Measurements from ENCODE around the gene TNNI3.
"Not testable (repeated sequence)": the region's sequence is repeated elsewhere in the genome, so short reads cannot be mapped to it uniquely, and the experiment has no call there.

TNNI3 gene

DNA sequence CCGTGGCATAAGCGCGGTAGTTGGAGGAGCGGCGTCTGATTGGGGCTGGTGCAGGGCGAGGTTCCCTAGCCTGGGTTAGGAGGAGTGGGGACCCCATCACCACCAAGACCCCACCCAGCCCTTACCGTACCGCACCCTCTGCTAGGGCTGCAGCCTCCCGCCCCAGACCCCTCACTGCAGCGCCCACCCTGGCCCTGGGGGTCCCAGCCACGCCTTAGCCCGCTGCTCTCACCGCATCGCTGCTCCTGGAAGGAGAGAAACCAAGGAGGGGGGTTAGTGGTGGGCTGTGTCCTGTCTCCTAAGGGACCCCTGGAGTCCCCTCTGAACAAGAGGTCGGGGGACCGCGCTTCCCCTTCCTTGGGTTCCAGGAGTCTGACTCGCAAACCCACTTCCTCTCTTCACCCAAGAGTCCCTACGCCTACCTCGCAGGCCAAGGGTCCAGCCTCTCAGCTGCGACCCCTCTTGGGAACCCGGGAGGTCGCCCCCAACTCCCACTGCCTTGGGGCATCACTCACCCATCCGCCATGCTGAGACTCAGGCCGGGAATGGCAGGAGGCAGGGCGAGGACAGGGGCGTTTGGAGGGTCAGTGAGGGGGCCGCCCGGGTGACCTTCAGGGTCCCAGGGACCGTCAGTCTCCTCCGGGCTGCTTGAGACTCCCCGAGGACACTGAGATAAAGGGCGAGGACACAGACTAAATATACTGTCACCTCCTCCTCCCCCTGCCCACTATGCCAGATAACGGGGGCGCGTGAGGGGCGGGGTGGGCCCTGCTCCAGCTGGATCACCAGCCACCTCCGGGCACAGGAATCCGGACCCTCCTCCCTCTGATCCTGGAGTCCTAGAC is at the start of gene TNNI3:
Gene TNNI3 (minus strand): TSS at position 669 of the 845 bp plus-strand sequence. CDS start 143 bp downstream, at position 526.
- FAIRE-seq = no peak

DNA sequence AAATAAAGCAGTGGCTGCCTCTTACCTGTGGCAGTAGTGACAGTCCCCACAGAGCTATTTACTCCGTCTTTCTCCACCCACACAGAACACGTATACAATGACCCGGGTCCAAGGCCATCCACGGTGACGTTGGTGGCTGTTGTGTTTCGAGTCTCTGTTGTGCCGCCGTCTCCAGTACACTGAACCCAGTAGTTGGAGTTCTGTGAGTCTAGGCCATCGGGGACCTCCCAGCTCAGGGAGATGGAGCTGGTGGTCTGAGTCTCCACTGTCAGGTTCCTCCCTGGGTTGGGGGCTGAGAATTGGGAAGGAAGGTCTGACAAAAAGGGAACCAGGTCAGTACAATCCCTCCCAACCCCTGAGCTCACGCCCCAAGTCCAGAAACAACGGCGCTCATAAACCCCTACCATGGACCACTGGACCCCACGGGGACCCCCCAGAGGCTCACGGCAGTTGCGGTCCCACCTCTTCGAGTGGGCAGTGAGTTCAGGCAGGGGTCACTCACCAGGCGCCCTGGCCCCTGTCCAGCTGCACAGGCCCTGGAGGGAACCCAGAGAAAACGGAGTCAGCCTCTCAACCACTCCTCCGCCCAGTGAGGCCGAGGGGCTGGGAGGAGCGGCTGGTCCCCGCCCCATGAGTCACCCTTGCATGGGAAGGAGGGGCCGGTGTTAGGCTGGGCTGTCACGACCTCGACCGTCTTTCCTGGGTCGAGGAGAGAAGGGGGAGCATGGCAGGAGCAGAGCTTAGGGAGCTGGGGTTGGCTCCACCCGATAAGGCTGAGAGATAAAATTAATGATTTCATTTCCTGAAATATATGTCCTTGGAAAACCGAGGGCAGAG is 49.4 kb upstream of the TNNI3 start:
- no peak for FAIRE-seq

DNA sequence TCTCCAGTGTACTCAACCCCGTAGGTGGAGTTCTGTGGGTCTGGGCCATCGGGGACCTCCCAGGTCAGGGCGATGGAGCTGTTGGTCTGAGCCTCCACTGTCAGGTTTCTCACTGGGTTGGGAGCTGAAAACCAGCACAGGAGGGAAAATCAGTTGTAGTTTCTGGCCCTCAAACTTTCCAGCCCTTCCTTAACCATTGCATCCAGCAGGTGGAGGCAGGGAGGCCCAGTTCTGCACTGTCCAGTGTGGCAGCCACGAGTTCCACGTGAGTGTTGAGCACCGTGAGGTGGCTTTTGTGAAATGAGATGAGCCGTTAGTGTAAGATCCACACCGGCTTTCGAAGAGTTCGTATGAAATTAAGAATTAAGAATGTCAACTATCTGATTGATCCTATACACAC is 44.7 kb upstream of the TNNI3 start:
- FAIRE-seq = not testable (repeated sequence)

DNA sequence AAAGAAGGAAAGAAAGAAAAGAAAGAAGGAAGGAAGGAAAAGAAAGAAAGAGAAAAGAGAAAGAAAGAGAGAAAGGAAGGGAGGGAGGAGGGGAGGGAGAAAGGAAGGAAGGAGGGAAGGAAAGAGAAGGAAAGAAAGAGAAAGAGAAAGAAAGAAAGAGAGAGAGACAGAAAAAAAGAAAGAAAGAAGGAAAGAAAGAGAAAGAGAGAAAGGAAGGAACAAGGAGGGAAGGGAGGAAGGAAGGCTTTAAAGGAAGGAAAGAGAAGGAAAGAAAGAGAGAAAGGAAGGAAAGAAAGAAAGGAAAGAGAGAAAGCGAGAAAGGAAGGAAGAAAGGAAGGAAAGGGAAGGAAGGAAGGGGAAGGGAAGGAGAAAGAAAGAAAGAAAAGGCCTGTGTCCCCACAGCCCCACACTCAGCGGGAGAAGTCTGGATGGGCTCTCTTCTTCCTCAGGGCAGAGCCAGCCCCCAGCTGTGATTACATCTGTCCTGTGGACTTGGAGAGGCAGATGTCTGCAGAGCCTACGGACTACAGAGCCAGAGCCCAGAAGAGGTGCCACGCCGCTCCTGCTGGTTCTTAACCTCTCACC is 42.2 kb upstream of the TNNI3 start:
- no peak for FAIRE-seq

DNA sequence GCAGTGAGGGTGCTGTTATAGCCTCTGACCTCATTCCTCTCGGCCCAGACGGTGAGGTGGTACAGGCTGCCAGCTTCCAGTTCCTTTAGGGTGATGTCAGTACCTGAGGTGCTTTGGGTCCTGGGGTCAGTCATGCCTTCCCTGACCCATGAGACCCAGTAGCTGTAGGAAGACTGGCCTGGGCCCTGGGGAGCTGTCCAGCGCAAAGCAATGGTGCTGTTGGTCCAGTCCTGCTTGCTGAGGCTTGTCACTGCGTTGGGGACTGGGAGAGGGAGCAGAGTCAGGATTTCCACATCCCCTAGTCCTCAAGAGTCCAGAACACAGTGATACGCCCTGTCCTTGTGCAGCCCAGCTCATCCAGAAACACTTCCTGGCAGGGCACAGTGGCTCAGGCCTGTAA is 41.1 kb upstream of the TNNI3 start:
- no peak for FAIRE-seq

DNA sequence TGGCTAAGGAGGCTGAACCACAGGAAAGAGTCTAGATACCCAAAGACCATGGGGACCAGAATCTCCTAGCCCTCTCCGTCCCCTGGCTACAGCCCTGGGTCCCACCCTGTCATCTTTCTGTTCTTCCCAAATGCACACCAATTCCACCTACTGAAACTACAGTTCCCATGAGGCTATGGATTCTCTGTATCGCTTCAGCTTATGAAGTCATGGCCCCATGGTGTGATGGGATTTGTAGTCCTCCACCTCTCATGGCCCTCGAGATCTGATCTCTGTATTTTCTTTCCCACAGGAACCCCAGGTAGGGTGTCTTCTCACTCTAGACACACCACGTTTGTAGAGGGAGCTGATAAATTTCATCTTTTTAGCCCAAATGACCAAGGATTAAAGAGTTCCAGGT is 40.0 kb upstream of the TNNI3 start:
- FAIRE-seq = no peak

DNA sequence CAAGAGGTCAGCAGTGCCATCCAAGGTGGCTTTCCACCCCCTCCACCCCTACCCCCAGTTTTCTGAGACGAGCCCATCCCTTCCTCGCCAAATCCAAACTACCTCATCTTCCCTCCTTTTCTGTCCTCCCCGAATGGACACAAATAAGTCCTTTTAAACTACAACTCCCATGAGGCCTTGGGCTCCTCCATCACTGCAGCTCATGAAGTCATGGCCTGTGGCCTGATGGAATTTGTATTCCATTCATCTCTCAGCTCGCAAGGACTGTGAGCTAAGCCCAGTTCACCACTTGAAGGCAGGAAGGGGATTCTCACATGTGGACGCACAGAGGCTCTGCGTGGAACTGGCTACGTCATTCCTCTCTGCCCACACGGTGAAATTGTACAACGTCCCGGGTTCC is 39.3 kb upstream of the TNNI3 start:
- FAIRE-seq = no peak

DNA sequence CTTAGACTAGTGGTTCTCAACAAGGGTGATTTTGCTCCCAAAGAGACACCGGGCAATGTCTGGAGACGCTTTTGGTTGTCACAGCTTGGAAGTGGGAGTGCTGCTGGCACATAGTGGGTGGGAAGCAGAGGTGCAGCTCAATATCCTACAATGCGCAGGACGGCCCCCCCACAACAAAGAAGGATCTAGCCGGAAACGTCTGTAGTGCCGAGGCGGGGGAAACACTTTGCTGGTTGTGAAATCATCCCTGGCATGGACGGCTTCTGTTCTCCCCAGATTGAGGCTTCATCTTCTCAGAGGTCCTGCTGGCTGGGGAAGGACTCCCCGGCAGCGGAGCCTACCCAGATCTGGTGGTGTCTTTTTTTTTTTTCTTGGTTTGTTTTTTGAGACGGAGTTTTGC is 35.9 kb upstream of the TNNI3 start:
- no peak for FAIRE-seq

DNA sequence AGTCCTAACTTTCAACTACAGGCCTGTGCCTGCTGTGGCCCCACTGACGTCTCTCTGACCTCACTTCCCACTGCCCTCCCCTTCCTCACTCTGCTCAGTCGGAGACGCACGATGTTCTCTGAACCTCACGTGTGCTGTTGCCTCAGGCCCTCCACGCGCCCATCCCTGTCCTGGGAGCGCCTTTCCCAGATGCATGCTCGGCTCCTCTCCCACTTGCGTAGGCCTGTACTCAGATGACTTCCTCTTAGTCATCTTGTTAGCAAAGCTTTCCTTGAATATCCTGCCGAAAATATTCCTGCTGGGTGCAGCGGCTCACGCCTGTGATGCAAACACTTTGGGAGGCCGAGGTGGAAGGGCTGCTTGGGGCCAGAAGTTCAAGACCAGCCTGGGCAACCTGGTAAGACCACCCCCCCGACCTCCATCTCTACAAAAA is 31.9 kb upstream of the TNNI3 start:
- FAIRE-seq = no peak

DNA sequence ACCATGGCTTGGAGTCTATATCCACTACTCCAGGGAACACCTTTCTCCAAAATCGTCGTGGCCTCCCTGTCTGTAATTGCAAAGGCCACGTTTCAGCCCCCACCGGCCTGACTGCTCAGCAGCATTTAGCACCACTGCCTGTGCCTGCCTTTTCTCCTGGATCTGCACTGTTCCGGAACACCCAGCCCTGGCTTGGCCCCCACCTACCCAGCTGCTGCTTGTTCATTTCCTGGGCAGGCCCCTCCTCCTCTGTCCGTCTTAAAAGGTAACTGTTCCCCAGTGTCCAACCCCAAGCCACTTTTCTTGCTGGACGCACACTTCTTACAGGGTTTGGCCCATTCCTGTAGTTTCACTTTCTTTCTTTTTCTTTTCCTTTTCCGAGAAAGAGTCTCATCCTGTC is 31.1 kb upstream of the TNNI3 start:
- FAIRE-seq = no peak

DNA sequence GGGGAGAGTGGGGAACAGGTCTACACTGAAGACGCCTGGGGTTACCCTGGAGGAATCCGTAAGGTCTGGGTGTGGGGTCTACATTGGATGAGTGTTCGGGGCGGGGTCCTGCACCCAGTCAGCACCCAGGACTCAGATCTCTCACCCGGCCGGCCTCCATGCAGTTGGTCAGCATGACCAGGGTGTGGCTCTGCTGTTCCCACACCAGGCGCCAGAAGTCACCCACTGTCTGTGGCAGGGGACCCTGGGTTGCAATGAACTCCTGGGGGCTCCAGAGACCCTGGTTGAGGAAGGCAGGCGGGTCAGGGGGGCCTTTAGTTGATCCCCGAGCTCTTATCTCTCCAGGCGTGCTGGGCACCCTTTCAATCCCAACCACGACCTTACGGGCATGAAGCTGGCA is 28.5 kb upstream of the TNNI3 start:
- no peak for FAIRE-seq

DNA sequence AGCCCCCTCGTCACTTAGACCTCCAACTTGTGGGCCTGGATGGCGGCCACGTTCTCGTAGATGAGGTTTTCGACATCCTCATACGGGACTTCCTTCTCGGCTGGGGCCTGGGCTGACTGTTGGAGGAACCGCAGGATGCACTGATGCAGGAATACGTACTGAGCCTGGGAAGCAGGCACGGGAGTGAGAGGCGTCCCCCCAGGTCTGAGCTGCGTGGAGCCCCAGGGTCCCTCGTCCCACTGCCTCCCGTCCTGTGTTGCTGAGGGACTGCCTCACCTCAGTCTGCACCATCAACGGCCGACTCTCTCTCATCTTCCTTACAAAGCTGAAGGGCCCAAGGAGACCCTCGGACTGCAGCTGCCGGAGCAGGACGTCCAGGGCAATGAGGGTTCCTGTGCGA is 24.2 kb upstream of the TNNI3 start:
- FAIRE-seq = no peak

DNA sequence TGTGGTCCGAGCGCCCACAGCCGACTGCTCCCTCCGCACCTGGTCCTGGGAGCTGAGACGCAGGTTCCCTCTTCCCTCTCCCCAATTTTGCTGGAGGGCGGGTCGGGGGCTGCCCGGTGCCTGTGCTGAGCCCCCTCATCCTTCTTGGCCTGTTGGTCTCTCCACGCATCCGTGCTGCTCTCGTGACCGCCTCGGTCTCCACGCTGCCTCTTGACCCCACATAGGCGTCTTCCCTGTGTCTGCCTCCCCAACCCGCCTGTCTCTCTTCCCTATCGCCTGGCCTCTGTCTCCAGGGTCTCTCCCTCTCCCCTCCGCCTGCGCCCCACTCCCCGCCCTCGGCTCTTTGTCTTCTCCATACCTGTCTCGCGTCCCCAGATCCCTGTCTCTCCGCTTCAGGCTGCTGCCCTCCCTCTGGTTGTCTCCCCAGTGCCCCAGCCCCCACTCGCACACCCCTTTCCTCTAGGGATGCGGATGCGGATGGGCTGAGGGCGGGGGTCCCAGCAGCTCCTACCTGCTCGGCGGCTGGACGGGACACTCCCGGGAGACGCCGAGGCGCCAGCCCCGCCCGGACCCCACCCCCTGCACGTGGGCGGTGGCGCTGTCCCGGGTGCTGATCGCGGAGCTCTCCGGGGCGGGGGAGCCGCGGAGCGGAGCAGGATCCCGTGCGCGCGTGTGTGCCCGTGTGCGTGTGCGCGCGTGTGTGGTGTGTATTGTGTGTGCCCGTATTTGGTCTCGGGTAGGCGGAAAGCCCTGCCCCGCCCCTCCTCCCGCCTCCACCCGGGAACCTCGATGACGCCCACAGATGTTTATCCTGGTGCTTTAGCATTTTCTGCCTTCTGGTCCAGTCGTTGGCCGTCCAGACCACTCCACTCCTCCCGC is 22.3 kb upstream of the TNNI3 start, which contains the start of gene SYT5:
Gene SYT5 (minus strand): TSS at position 684 of the 879 bp plus-strand sequence. CDS start 1,248 bp downstream, outside the sequence.
- FAIRE-seq = no peak

DNA sequence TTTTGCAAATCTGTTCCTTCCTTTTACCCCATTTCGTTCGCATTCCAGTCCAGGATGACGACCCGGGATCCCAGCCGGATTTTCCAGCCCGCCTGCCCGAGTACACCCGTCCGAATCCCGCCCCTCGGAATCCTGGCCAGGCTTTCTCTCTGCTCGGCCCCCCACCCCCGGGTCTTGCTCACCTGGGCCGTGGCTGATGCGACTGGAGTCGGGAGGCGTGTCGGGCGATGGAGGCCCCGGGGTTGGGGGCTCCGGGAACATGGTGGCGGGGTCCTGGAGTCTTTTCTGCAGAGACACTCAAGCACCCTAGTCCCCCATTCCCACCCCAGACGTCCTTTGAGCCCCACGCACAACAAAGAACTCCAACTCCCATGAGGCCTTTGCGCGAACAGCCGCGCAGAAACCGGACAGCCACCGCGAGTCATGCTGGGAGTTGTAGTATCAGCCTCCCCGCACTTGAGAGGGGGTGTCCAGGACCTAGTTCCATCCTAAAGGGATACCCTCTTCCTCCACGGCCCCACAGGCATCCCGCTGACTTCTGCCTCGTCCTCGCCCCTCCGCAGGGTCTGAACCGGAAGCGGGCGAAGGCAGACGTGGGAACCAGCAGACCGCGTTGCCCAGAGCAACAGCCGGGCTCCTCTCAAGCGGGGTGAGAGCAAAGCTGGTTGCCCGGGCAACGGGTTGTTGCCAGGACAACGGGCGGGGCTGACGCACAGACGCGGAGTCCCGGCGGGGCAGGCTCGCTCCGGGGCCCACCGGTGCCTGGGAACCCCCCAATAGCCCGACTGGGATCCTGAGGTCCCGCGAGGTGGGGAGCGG is 21.5 kb upstream of the TNNI3 start:
- no peak for FAIRE-seq

DNA sequence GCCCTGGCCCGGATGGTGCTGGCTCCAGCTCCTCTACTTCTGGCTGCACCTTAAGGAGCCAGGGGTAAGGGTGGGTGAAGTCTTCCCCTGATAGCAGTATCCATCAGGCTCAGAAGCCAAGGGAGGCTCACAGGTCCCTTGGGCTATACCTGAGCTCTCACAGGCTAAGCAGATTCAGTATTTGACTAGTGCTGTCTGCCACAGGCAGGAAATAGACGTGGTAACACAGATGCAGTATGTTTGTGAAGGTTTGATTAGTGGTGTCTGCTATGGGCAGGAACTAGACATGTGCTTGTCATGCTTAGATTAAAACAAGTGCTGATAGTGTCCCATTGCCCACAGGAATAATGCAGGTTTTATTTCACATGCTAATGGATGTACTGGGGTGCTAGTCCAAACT is 18.5 kb upstream of the TNNI3 start:
- no peak for FAIRE-seq

DNA sequence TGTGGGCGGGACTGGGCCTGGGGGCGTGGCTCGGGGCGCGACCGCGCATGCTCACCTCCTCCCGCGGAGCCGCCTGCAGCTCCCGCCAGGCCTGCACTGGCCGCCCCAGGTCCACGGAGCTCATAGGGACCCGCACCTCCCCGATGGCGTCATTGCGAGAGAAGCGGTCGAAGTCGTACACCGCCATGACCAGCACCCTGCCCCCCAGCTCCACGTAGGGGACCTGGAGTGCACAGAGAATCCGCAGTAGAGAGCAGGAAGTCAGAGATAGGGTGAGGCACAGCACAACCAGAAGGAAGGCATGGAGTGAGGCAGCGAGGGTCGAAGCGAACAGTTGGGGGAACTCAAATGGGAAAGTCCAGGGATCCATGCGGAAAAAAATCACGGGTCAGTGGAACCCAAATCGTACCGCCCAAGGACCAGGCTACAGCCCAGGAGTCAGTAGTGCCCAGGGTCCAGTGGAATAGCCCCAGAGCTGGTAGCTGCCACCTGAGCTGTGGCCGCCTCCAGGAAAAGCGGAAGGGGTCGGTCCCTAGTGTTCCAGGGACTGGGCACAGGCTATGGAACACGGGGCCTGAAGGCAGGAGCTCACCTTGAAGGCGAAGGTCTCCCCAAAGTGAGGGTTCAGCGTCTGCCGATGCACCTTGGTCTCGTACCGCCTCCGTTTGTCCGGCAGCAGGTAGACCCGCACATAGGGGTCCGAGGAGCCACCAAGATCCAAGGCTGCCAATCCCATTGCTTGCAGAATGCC is 17.8 kb upstream of the TNNI3 start:
- no peak for FAIRE-seq

DNA sequence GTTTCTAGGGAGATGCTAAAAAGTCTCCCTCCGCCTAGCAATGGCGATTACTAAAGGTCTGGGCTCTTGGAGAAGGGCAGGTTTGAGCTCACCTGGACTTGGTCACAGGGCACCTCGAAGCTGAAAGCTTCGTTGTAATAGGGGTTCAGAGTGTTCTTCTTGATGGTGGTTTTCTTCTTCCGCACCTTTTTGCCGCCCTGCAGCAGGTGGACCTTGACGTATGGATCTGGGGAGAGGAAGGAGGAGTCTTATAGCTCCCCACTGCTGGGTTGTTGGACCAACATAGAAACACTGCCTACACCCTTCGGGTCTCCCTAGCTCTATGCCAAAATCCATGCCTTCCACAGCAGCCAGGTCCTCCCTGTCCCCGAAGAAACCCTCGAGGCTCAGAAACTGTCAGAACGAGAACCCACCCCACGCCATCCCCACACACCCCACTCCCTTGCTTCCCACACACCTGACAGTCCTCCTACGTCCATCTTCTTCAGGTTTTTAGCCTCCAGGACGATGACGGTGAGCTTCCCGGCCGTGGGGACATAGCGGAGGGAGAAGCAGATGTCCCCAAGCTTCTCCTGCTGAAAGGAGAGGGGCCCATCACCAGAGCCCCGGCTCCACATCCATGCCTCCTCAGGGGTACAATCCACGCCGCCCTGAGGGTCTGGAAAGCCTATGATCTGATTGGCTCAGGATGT is 17.0 kb upstream of the TNNI3 start:
- FAIRE-seq = no peak

DNA sequence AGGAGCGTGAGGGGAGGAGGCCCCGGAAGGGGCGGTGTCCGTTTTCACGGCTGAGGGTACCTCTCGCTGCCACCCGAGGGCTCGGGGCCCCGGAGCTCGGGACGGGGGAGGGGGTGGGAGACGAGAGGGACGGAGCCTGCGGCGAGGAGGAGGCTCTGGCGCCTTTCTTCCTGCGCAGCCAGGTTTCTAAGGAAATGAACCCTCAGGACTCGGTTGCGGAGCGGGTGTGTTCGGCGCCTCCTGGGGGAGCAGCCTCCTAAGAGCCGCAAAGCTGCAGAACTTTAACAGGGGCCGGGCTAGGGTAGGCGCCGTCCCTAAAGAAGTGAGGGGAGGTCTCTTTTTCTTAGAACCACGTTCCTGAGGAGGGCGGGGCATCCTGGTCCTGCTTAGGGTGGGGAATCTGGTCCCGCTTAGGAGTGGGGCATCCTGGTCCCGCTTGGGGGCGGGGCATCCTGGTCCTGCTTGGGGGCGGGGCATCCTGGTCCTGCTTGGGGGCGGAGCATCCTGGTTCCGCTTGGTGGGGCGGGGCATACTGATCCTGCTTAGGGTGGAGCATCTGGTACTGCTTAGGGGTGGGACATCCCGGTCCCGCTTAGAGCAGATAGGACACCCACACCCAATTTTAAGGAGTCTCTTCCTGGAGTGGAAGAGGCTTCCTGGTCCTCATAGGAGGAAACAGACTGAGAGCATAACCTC is 16.3 kb upstream of the TNNI3 start:
- peak; percentile 56 for FAIRE-seq

DNA sequence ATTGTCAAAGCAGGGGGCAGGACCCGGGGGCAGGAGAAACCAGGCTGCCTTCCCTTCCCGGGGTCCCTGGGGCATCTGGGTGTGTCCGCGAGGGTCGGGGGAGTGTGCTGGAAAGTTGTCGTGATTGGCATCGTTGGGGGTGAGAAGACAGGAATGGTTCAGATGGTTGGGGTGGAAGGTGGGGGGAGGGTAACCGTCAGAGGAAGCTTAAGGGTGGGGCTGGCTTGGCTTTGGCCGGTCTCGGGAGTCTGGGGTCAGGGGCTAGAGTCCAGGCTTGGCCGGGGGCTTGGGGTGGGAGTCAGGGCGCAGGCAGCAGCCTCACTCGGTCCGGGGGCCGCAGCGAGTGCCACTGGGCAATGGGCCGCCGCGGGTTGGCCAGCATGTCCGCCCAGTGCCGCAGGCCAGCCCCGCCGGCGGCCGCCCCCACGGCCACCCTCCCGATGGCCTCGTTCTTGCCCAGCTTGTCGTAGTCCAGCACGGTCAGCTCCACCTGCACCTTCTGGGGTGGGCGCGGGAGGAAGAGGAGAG is 15.7 kb upstream of the TNNI3 start:
- FAIRE-seq = no peak

All from TTC549 (cell line).